ENCODE data around the gene VTCN1. TPM values are rescaled to one million over a fixed set of nuclear protein-coding genes. Genes with fewer than 3 reads are reported as not detected.
"Not testable (repeated sequence)": the region's sequence is repeated elsewhere in the genome, so short reads cannot be mapped to it uniquely, and the experiment has no call there.

The VTCN1 gene
- total RNA-seq, 2 donors from 2014 or later: not detected

DNA sequence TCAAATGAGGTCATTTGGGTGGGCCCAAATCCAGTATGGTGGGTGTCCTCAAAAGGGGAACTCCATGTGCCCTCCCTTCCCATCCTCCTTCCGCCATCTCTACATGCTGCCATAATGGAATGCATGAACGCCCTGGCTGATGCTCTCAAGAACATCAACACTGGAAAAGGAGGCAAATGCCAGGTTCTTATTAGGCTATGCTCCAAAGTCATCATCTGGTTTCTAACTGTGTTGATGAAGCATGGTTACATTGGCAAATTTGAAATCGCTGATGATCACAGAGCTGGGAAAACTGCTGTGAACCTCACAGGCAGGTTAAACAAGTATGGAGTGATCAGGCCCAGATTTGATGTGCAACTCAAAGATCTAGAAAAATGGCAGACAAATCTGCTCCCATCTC lies 72.6 kb downstream of the VTCN1 start:
- no peak for DNase-seq
- no peak for ATAC-seq
- intact Hi-C loops (cut with DNase I, micrococcal nuclease): no loop called here

DNA sequence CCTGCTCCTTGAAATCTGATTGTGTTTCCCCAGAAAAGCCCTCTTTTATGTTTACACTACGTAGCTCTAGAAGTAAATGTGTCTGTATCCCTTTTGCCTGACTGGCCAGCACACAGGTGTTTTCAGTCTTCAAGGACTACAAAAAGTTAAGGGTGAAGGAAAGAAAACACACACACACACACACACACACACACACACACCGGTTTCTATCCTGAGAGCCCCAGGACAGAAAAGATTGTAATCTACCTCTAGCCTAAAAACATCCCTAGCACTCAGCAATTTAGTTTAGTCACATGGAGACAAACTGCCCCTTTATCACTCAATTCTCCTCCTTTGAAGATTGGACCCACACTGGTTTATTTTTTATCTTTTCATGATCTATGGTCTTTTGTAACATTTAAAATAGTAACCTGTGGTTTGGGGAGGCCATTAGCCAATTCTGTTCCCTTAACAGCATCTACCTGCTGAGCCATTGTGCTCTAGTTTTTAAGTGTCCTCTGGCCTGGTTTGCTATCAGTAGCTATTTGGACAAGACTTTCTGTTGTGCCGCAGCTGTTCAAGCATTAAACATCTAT lies 73.4 kb downstream of the VTCN1 start:
- DNase-seq (no peak), ATAC-seq (no peak)
- intact Hi-C loops (cut with DNase I, micrococcal nuclease): no loop called here

DNA sequence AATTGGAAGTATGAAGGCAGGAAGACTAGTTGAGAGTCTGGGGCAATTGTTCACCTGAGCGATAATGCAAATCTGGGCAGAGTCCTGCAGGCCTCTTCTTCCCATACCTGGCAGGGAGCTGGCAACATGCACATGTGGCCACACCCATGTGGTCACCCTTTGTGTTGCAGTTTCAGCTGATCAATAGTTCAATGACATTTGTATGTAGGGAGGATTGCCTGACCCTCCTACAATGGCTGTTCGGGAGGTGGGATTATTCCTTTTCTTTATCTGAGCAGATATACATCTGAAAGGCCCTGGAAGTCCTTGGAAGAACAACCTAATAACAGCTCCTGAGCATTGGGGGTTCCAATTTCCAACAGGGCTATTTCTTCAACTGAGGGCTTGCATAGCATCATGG lies 74.0 kb downstream of the VTCN1 start:
- ATAC-seq (no peak), DNase-seq (no peak)
- intact Hi-C loops (cut with DNase I, micrococcal nuclease): no loop called here

DNA sequence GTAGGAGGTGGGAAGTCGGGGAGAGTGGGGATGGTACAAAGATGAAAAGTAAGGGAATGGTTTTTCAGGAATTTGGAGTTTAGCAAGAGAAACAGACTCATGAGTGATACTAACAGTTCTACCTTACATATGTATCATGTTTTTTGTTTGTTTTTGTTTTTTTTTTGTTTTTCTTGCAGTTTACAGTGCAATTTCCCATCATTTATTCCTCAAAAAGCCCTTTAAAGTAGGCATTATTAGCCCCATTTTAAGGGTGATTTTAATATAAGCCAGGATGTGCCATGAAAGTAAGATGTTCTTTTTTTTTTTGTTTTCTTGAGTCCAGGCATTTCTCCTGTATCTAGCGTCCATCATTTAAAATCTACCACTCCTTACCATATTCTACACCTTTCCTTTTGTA lies 75.4 kb downstream of the VTCN1 start:
- ATAC-seq: no peak
- DNase-seq: no peak

DNA sequence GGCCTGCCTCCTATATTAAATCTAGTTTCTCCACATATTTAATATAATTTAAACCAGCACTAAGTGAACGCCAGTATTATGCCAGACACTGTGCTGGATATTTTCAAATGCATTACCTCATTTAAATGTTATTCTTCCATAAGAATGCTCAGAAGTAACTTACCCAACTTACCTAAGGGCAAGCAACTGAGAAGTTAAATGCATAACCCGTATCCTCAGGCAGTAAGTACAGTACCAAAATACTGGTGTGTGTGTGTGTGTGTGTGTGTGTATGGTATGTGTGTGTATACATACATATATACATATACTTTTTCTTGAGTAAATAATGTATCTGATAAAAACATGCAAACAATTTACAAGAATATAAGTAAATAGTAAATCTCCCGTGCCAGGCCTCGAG lies 80.2 kb downstream of the VTCN1 start:
- ATAC-seq: no peak
- intact Hi-C loops (cut with DNase I, micrococcal nuclease): no loop called here

More for the DNA sequence above, 75.4 kb downstream of the VTCN1 start:
- intact Hi-C loops (cut with DNase I, micrococcal nuclease): no loop called here

DNA sequence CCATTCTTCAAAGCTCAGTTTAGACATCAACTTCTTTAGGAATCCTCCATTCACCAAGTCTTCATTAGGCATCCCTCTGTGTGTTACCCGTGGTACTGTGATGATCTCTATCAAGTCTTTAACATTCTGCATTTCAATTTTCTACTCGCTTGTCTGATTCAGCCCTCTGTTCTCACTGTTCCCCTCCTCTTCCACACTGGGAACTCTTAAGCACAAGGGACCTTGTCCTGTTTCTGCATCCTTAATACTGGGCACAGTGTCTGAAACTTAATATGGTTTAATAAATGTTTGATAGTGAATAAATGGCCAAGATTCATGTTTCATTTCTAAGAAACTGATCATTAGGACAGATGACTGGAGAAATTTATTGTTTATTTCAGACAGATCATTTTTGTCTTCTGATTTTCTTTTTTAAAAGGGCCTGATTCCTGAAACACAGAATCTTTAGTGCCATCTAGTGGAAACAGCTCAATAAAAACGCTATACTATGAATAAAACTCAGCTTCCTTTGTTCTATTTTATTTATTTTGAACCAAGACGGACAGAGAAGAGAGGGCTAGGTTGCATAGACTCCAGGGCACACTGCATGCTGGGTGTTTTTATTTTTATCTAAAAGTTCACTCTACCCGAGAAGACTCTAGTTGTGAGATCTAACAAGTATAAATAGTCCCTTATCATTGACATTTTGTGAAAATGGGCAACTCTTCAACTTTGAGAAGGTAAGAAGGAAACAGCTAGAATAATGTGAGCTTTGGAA lies 82.2 kb downstream of the VTCN1 start:
- ATAC-seq: no peak
- intact Hi-C loops (cut with DNase I, micrococcal nuclease): loop anchor here in 1 of 2 donors (2.0 kb wide), 1 partner anchor 62 kb away; no protein-coding TSS in a partner anchor
- DNase-seq: no peak

More for the DNA sequence above, 80.2 kb downstream of the VTCN1 start:
- DNase-seq: no peak

DNA sequence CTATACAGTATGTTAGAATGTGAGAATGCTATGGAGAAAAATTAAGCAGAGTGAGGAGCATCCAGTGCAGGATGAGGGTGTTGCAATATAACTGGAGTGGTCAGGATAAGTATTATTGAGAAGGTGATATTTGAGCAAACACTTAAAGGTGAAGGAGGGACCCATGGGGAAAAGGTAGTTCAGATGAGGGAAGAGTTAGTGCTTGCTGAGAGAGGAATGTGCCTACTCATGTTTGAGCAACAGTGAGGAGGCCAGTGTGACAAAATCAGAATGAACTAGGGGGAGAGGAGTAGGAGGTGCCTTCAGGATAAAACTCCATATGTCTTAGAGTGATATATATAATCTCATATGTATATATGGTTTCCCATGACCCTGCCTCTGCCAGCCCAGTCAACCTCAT lies 82.9 kb downstream of the VTCN1 start:
- ATAC-seq (no peak), DNase-seq (no peak)
- intact Hi-C loops (cut with DNase I, micrococcal nuclease): loop anchor here in 1 of 2 donors (2.0 kb wide), 1 partner anchor 61 kb away; no protein-coding TSS in a partner anchor

DNA sequence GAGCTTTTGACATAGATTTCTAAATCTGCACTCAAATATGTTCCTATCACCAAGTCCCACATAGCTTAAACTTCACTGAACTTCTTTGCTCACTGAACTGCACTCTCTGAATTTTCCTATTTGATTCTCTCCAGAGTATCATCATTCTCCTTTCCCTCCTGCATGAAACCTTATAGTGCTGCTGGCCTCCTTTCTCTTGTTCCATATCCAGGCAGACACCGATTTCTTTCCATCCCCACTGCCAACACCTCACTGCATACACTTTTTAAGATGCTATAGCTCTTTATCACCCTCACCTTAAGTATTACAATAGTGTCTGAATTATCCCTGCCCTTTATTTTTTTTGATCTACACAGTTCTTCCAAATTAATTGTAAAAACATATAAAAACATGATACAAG lies 86.1 kb downstream of the VTCN1 start:
- ATAC-seq (no peak), DNase-seq (no peak)
- intact Hi-C loops (cut with DNase I, micrococcal nuclease): no loop called here

DNA sequence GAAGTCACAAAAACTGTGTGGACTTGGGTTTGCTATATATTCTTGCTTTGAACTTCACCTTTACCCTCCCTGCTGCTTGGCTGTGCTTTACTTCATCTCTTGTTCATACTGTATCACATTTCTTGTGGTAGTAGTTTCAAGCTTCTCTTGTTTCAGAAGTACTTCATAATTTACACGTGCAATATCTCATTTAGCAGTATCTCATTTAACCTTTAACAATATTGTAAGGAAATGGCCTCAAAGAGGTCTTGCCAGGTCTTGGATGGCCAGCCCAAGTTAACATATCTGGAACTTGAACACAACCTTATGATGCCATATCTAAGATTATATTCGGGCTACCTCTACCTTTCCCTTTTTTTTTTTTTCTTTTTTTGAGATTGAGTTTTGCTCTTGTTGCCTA lies 87.5 kb downstream of the VTCN1 start:
- ATAC-seq: no peak
- intact Hi-C loops (cut with DNase I, micrococcal nuclease): no loop called here

DNA sequence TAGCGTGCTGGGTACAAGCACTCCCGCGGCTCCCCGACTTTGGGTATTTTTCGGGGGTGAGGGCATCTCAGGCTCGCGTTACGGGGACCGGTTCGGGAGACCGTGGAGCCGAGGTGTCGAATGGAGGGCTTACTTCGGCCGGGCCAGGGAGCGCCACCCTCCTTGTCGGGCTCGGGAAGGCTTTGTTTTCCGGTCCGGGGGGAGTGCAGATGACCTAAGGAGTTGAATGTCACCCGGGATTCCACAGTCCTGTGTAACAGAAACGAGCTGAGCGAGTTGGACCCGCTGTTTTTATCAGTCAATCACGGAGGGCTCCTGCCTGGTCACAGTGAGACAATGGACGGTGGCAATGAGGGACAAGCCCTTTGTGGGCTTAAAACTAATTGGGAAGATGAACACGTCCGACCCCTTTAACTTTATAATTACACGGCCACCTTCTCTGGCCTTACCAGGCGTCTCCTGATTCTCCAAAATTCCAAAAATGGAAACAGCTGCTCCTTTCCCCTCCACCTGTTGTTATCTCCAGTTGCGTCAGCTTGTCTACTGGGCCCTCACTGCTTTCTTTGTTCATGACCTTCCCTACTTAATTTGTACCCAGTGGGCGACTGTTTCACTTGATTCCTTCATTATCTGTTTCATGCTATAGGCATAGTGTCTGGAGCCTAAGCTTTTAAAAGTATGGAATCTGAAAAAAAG lies 88.2 kb downstream of the VTCN1 start:
- DNase-seq (no peak), ATAC-seq (no peak)
- intact Hi-C loops (cut with DNase I, micrococcal nuclease): no loop called here

More for the DNA sequence above, 87.5 kb downstream of the VTCN1 start:
- DNase-seq: no peak

DNA sequence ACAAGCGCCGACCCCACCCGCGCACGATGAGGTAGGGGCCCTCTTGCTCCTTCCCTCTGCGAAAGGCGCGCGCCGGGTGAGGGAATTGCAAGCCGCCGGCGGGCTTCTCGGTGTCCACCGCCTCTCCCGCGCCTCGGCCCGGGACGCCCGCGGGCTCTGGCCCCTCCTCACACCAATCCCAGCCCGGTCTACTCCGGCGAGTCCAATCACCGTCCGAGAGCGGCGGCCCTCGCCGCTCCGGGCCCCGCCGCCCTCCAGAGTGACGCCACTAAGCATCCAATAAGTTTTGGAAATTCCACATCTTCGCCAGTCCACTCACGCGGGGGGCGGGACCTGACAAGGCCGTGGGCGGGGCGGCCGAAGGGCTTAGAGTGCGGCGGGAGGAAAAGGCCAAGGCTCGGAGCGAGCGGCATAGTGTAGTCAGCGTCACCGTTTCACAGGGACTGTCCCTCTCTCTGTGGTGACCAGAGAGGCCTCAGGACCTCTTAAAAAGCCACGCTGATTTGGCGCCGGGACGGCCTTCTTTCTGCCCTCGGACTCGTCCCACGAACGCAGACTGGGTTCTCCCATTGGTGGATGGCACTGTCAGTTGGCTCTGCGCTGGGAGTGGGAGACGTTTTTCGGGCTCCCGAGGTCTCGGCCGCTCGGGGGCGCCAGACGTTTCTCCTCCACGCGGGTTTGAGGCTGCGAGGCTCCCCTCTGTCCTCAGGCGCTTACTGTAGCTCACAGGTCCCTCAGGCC lies 89.0 kb downstream of the VTCN1 start, which contains the start of gene TRIM45:
Gene TRIM45, minus strand, starts transcription at position 161 of the 741 bp plus-strand sequence. CDS start 548 bp downstream, outside the sequence.
- DNase-seq (peak; percentile 95 to 98), ATAC-seq (peak; percentile 96)
- intact Hi-C loops (cut with DNase I, micrococcal nuclease): no loop called here

DNA sequence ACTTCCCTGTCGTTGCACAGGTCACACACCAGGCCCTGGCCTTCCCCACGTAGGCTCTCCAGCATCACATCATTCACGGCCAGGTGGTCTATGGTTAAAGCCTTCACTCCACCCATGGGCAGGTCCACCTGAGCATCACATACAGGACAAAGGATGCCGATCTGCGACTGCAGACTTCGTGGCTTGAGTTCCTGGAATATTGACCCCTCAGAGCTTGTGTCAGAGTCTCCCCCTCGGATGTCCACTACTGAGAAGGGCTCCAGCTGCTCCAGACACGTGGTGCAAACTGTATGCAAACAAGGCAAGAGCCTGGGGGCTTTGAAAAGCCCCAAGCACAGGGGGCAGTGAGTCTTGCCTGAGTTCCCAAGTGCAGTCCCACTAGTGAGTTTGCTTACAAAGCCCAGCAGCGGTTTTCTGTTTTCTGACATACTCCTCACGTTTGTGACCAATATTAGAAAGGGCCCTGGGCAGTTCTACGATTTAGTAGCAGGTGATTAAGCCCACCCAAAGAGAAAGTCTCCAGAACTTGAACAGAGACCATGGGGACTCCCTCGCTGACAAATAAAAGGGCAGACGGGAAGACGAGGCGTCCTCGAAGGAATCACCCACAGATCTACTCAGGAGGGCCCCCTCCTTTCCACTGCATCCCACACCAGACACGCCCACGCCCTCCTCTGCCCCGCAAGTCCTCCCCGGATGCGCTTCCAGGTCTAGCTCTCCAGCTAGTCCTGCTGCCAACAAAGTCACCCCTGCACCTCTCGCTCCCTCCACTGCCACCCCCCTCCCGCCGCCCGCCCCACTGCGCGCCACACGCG lies 89.7 kb downstream of the VTCN1 start:
- ATAC-seq (peak; percentile 51), DNase-seq (peak in 1 of 2 donors; percentile 6)
- intact Hi-C loops (cut with DNase I, micrococcal nuclease): no loop called here

DNA sequence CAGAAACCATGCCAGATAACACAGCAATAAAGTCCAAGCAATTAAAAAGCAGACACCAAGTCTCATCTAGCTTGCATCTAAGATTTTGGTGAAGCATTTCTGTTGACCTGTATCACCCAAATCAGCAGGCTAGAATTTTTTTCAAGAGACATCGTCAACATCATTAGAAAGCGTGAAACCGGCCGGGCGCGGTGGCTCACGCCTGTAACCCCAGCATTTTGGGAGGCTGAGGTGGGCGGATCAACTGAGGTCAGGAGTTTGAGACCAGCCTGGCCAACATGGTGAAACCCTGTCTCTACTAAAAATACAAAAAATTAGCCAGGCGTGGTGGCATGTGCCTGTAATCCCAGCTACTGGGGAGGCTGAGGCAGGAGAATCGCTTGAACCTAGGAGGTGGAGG lies 91.6 kb downstream of the VTCN1 start:
- DNase-seq; ATAC-seq; intact Hi-C loops (cut with DNase I, micrococcal nuclease): not testable (repeated sequence)

DNA sequence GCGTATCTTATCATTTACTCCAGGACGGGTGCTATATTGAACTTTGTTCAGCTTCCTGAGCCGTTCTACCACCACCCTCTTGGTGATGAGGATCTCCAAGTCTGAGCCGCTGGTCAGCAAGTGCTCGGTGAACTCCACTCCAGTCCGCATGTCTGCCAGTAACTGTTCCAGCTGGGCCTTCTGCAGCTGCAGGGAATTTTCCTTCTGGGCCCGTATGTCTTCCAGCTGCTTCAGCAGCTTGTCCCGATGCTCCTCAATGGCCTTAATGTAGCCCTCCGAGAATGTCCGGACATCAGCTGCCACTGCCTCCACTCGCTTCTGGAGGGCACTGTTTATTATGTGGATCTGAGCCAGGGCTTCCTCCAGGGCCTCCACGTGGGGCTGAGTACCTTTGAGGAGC lies 92.6 kb downstream of the VTCN1 start:
- ATAC-seq: no peak
- no peak for DNase-seq
- intact Hi-C loops (cut with DNase I, micrococcal nuclease): no loop called here

DNA sequence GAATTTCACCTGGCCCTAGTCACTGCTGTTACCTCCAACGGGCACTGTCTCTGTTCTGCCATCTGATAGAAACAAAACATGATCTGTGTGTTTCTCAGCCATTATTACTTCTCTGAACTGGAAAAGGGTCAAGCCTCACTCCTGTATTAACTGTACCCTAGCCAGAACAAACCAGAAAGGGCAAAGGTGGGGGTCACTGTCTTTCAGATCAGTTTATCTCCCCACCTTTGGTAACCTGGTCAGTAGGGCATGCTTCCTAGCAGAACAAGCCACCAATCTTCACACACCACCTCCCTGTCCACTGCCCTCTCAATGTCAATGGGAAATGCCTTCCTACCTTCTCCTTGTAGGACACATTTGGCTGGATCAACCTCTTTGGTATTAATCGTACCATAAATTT lies 93.0 kb downstream of the VTCN1 start:
- intact Hi-C loops (cut with DNase I, micrococcal nuclease): no loop called here
- DNase-seq (no peak), ATAC-seq (no peak)

DNA sequence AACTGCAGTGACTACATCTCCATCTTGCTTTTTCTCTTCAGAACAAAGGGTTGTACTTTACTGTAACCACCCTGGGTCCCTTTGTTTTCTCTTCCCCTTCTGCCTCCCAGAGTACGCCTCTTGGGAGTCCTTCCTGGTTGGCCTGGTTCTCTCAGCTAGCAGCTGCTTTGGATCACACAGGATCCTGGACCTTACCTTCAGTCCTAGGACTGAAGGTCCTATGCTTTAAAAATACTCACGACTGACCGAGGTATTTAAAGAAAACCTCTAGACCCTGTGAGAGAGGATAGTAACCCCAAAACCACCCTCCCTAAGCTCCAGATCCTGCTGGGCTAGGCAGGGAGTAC lies 94.0 kb downstream of the VTCN1 start:
- no peak for DNase-seq
- intact Hi-C loops (cut with DNase I, micrococcal nuclease): no loop called here
- ATAC-seq: no peak

DNA sequence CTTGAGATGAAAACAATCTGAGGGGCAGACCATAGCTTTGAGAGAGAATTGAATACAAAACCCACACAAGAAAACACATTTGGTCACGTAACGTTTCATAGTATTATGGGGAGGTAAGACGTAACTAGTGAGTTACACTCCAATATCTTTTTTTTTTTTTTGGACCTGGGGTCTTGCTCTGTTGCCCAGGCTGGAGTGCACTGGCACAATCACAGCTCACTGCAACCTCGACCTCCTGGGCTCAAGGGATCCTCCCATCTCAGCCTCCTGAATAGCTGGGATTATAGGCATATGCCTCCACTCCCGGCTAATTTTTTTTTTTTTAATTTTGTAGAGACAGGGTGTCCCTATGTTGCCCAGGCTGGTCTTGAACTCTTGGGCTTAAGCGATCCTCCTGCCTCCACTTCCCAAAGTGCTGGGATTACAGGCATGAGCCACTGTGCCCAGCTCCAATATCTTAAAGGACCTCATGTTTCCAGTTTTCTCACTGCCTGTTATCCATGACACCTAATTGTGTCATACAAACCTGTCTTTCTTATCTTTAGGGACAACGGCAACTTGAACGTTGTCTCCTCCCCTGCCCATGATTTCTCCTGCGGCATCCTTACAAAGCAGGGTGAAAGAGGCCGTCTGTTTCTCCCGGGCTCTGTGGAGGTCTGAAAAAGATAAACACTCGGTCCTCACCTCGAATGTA lies 94.5 kb downstream of the VTCN1 start:
- intact Hi-C loops (cut with DNase I, micrococcal nuclease): no loop called here
- no peak for DNase-seq
- no peak for ATAC-seq

DNA sequence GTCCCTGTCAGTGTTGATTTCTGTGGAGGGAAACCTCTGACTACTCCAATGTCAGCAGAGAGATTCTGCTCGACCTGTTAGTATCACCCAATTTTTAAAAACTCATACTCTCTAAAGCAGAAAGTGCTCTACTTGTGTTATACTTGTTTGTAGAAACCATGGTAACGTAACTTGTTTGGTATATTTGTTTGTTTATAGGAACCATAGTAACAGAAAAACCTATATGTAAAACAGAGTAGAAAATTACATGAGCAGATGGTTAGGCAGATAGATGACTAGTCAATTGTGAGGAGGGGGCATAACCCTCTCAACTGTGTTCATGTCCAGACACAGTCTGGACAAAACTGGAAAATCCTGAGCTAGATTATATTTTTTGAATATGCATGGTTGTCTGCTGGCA lies 95.8 kb downstream of the VTCN1 start:
- intact Hi-C loops (cut with DNase I, micrococcal nuclease): no loop called here
- DNase-seq: no peak
- no peak for ATAC-seq

Measured in left colon (tissue), 2 donors.